Effector CD4-positive, alpha-beta T cell (primary cell): ENCODE data around the gene GDF9.

Experiments used
- DNase-seq: peaks from one replicate; pipeline ENCODE4 v3.0.0-alpha.2; 2020

Gene GDF9

GRCh38 chr5:132816083-132816482 lies 50.2 kb downstream of the GDF9 start:
- DNase-seq = no peak

GRCh38 chr5:132815454-132815853 lies 50.8 kb downstream of the GDF9 start:
- DNase-seq = no peak

GRCh38 chr5:132814503-132815294 lies 51.6 kb downstream of the GDF9 start:
- DNase-seq = no peak

- no peak for DNase-seq
These were observed 52.4 kb downstream of the GDF9 start for GRCh38 chr5:132813599-132814502.

GRCh38 chr5:132812781-132813598 lies 53.3 kb downstream of the GDF9 start, which contains the start of gene SOWAHA:
SOWAHA (plus strand) TSS chr5:132813302; CDS start chr5:132813622, 320 bp downstream.
- no peak for DNase-seq

GRCh38 chr5:132812123-132812765 lies 54.0 kb downstream of the GDF9 start:
- DNase-seq = no peak
